ENCODE measurements around the gene VASP. TPM values are rescaled to one million over a fixed set of nuclear protein-coding genes. Genes with fewer than 3 reads are reported as not detected.
A peak's percentile ranks its signal among the peaks of the same experiment; 100 is the strongest.

Gene VASP
- total RNA-seq, 1 donor from 2014 or later: 32.6 TPM

GRCh38 chr19:45492137-45492626, 15.1 kb upstream of the VASP start:
- no peaks in the 10 kb centered on the region for H3K9me3 Mint-ChIP-seq
- H3K27ac Mint-ChIP-seq: no peak overlapping the region
- H3K4me3 ChIP-seq: peak overlapping the region; percentile 70

GRCh38 chr19:45492627-45493470, 14.4 kb upstream of the VASP start:
- Histone ChIP-seq H3K9ac (peak overlapping the region; percentile 4), H4K20me1 (ENCODE audit: low read depth) (peaks cover 21% of the 10 kb centered on the region), H3K36me3 (no peaks in the 10 kb centered on the region), H2AFZ (replicated peaks) (peak overlapping the region; percentile 88), H3K27ac (no peak overlapping the region), H3K9me3 (ENCODE audit: low read depth) (no peaks in the 10 kb centered on the region), H3K27me3 (peaks cover 22% of the 10 kb centered on the region), H3F3A (ENCODE audit: low read depth) (peaks cover 36% of the 10 kb centered on the region), H3K79me2 (ENCODE audit: low read depth) (no peaks in the 10 kb centered on the region), H3K4me2 (peak overlapping the region; percentile 91), H3K4me1 (peaks cover 1% of the 10 kb centered on the region), H3K4me3 (peak overlapping the region; percentile 70)
- no peaks in the 10 kb centered on the region for H3K36me3 Mint-ChIP-seq
- TF ChIP-seq EZH2 (IDR thresholded peaks at IDR 0.05) (no peak), EZH2phosphoT487 (IDR thresholded peaks at IDR 0.05) (no peak)
- TF ChIP-seq, protein P1, sequence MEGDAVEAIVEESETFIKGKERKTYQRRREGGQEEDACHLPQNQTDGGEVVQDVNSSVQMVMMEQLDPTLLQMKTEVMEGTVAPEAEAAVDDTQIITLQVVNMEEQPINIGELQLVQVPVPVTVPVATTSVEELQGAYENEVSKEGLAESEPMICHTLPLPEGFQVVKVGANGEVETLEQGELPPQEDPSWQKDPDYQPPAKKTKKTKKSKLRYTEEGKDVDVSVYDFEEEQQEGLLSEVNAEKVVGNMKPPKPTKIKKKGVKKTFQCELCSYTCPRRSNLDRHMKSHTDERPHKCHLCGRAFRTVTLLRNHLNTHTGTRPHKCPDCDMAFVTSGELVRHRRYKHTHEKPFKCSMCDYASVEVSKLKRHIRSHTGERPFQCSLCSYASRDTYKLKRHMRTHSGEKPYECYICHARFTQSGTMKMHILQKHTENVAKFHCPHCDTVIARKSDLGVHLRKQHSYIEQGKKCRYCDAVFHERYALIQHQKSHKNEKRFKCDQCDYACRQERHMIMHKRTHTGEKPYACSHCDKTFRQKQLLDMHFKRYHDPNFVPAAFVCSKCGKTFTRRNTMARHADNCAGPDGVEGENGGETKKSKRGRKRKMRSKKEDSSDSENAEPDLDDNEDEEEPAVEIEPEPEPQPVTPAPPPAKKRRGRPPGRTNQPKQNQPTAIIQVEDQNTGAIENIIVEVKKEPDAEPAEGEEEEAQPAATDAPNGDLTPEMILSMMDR (IDR thresholded peaks at IDR 0.05): no peak
- peak overlapping the region; percentile 60 for H3K27ac Mint-ChIP-seq
- peak overlapping the region; percentile 89 for H3K4me3 Mint-ChIP-seq
- H3K4me1 Mint-ChIP-seq: peaks cover 29% of the 10 kb centered on the region
- peaks cover 19% of the 10 kb centered on the region for H3K27me3 Mint-ChIP-seq (ENCODE audit: insufficient read depth, low read depth)
- DNase-seq (ENCODE audit: low spot score): peak; percentile 84
- H3K9me3 Mint-ChIP-seq: no peaks in the 10 kb centered on the region

More at GRCh38 chr19:45492137-45492626, 15.1 kb upstream of the VASP start:
- no peak overlapping the region for H3K27ac ChIP-seq
- DNase-seq (ENCODE audit: low spot score): no peak
- no peak overlapping the region for H3K9ac ChIP-seq
- Mint-ChIP-seq H3K4me3 (peak overlapping the region; percentile 70), H3K4me1 (peaks cover 23% of the 10 kb centered on the region), H3K27me3 (ENCODE audit: insufficient read depth, low read depth) (peaks cover 14% of the 10 kb centered on the region), H3K36me3 (no peaks in the 10 kb centered on the region)
- peaks cover 15% of the 10 kb centered on the region for H3K27me3 ChIP-seq
- H3K79me2 ChIP-seq (ENCODE audit: low read depth): no peaks in the 10 kb centered on the region
- peaks cover 29% of the 10 kb centered on the region for H3F3A ChIP-seq (ENCODE audit: low read depth)
- TF ChIP-seq EZH2phosphoT487 (IDR thresholded peaks at IDR 0.05) (no peak), EZH2 (IDR thresholded peaks at IDR 0.05) (no peak)
- TF ChIP-seq, protein P1 (IDR thresholded peaks at IDR 0.05): no peak
- no peaks in the 10 kb centered on the region for H3K36me3 ChIP-seq
- H3K4me1 ChIP-seq: no peaks in the 10 kb centered on the region
- H3K9me3 ChIP-seq (ENCODE audit: low read depth): no peaks in the 10 kb centered on the region
- H2AFZ ChIP-seq (replicated peaks): peak overlapping the region; percentile 88
- H4K20me1 ChIP-seq (ENCODE audit: low read depth): peaks cover 19% of the 10 kb centered on the region
- peak overlapping the region; percentile 91 for H3K4me2 ChIP-seq

- H3K36me3 ChIP-seq: no peaks in the 10 kb centered on the region
- Mint-ChIP-seq H3K36me3 (no peaks in the 10 kb centered on the region), H3K27me3 (ENCODE audit: insufficient read depth, low read depth) (peaks cover 29% of the 10 kb centered on the region), H3K9me3 (no peaks in the 10 kb centered on the region), H3K4me1 (peaks cover 37% of the 10 kb centered on the region), H3K27ac (peak overlapping the region; percentile 66), H3K4me3 (peak overlapping the region; percentile 75)
- H3K79me2 ChIP-seq (ENCODE audit: low read depth): no peaks in the 10 kb centered on the region
- H3K4me3 ChIP-seq: no peak overlapping the region
- H2AFZ ChIP-seq (replicated peaks): no peak overlapping the region
- DNase-seq (ENCODE audit: low spot score): no peak
- no peak overlapping the region for H3K4me2 ChIP-seq
- H3K4me1 ChIP-seq: peaks cover 13% of the 10 kb centered on the region
- H3K9me3 ChIP-seq (ENCODE audit: low read depth): no peaks in the 10 kb centered on the region
- no peak overlapping the region for H3K9ac ChIP-seq
- H3K27me3 ChIP-seq: peaks cover 37% of the 10 kb centered on the region
- TF ChIP-seq EZH2 (IDR thresholded peaks at IDR 0.05): no peak
- TF ChIP-seq, protein P1 (IDR thresholded peaks at IDR 0.05): no peak
- no peak for TF ChIP-seq EZH2phosphoT487 (IDR thresholded peaks at IDR 0.05)
- H3K27ac ChIP-seq: no peak overlapping the region
- peaks cover 51% of the 10 kb centered on the region for H3F3A ChIP-seq (ENCODE audit: low read depth)
- peaks cover 26% of the 10 kb centered on the region for H4K20me1 ChIP-seq (ENCODE audit: low read depth)
These were observed 12.9 kb upstream of the VASP start for GRCh38 chr19:45494261-45494916.

All from neural progenitor cell (in vitro differentiated cells).